ENCODE results near the gene SDHAF2.
A peak's percentile ranks its signal among the peaks of the same experiment; 100 is the strongest.

Gene SDHAF2

DNA sequence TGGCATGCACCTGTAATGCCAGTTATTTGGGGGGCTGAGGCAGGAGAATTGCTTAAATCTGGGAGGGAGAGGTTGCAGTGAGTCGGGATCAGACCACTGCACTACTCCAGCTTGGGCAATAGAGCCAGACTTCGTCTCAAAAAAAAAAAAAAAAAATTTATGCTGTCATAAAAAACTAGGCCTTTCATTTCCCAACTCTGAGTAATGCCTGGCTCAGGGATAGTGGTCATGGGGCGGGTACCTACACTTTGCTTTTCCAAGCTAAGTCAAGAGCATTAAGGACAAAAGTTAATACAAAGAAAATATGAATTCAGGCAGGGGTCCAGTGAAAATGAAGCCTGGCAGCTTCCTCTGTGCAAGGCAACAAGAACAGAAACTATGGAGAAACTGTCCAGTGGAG, 16.4 kb upstream of the SDHAF2 start:
- no peak for DNase-seq (ENCODE audit: low spot score)
- Histone ChIP-seq H3K27ac (no peak overlapping the region), H3K4me3 (no peak overlapping the region)
- no peak for TF ChIP-seq CTCF (IDR thresholded peaks at IDR 0.05)

GRCh38 chr11:61414547-61414946, 15.4 kb upstream of the SDHAF2 start:
- TF ChIP-seq CTCF (IDR thresholded peaks at IDR 0.05) = no peak
- Histone ChIP-seq H3K4me3 (no peak overlapping the region), H3K27ac (no peak overlapping the region)
- DNase-seq (ENCODE audit: low spot score) = no peak

DNA sequence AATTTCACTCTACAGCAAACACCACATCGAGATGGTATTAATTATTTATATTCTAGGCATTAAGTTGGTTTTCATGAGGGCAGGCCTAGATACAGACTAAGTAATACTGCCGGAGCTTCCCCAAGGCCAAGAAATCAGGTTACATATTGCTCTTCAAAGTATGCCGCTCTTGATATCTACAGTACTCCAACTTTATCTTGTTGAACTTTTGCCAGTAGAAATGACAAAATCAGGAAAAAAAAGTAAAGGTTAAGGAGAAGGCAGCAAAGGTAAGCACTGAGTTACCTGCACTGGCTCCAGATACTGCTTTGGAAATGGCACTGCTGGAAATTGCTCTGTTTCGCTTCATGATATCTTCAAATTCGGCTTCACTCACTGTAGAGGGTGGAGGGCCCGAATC, 14.5 kb upstream of the SDHAF2 start:
- no peak for TF ChIP-seq CTCF (IDR thresholded peaks at IDR 0.05)
- no peak overlapping the region for H3K4me3 ChIP-seq
- H3K27ac ChIP-seq = no peak overlapping the region
- no peak for DNase-seq (ENCODE audit: low spot score)

DNA sequence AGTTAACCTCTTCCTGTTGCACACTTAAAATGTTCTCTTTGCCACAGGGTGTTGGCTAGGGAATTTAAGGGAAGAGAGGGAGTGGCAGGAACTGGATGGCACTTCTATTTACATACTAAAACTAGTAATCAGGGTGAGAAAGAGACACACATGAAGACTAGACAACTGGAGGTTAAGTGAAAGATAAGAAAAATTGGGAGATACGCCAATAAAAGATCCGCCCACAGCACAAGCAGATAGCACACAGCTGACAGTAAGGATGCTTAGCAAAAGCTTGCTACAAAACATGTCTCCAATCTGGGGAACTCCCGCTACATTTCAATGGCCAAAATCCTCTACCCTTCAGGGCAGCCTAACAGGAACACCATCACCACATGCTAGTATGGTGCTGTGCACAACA, 13.0 kb upstream of the SDHAF2 start:
- no peak for TF ChIP-seq CTCF (IDR thresholded peaks at IDR 0.05)
- Histone ChIP-seq H3K4me3 (no peak overlapping the region), H3K27ac (peak overlapping the region in 1 of 2 donors; percentile 30)
- DNase-seq (ENCODE audit: low spot score) = no peak

DNA sequence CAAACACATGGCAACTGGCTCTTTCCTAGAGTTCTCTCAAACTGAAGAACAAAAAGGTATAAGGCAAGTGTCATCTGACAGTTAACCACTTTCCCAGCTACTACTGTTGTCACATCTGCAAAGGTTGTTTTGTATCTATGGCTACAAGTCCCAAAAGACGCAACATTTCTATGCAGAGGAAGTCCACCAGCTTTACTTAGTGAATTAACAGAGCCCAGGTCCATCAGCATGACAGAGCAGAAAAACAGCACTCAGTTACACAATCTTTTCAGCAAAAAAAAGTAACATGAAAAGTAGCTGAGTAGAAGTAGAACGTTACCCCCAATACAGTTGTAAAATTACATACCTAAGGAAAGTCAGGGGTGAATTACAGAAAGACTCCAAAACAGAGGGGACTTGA, 12.3 kb upstream of the SDHAF2 start:
- Histone ChIP-seq H3K27ac (peak overlapping the region in 1 of 2 donors; percentile 30), H3K4me3 (no peak overlapping the region)
- DNase-seq (ENCODE audit: low spot score) = no peak
- TF ChIP-seq CTCF (IDR thresholded peaks at IDR 0.05) = no peak

GRCh38 chr11:61418136-61418535, 11.8 kb upstream of the SDHAF2 start:
- TF ChIP-seq CTCF (IDR thresholded peaks at IDR 0.05) = no peak
- no peak for DNase-seq (ENCODE audit: low spot score)
- H3K27ac ChIP-seq = peak overlapping the region in 1 of 2 donors; percentile 30
- no peak overlapping the region for H3K4me3 ChIP-seq

DNA sequence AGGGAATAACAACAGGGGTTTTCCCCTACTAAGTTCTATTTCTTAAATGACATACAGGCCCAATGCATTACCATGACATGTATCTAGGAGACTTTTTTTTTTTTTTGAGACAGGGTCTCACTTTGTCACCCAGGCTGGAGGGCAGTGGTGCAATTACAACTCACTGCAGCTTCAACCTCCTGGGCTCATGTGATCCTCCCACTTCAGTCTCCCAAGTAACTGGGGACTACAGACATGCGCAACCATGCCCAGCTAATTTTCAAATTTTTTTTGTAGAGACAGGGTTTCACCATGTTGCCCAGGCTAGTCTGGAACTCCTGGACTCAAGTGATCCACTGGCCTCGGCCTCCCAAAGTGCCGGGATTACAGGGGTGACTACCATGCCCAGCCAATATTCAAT, 7.7 kb upstream of the SDHAF2 start:
- no peak for TF ChIP-seq CTCF (IDR thresholded peaks at IDR 0.05)
- no peak overlapping the region for H3K27ac ChIP-seq
- no peak for DNase-seq (ENCODE audit: low spot score)
- no peak overlapping the region for H3K4me3 ChIP-seq
